ENCODE measurements around the gene ZNF107. TPM values are rescaled to one million over a fixed set of nuclear protein-coding genes. Genes with fewer than 3 reads are reported as not detected.
A peak's percentile ranks its signal among the peaks of the same experiment; 100 is the strongest.

Gene ZNF107
- total and polyA plus RNA-seq, 12 donors = 0.75 to 2.8 (median 1.7) TPM

GRCh38 chr7:64621656-64622055 is 44.3 kb upstream of the ZNF107 start:
- no peak for ATAC-seq
- WGBS, 2 donors = 73 to 87% methylated on average over 2 of the region's 2 CpGs
- intact Hi-C loops (cut with DNase I) = loop anchor here in 5 of 10 donors (2.0 to 10.0 kb wide), 5 partner anchors 439 to 1617 kb away; no protein-coding TSS in a partner anchor
- Histone ChIP-seq H3K4me3 (no peak overlapping the region), H3K36me3 (no peaks in the 10 kb centered on the region), H3K27ac (no peak overlapping the region), H3K27me3 (peaks cover 0 to 20% (median 0%) of the 10 kb centered on the region in 7 donors), H3K4me1 (no peaks in the 10 kb centered on the region), H3K9me3 (peaks cover 0 to 36% (median 4%) of the 10 kb centered on the region in 11 donors)
- no peak for TF ChIP-seq CTCF (IDR thresholded peaks at IDR 0.05)
- no peak for DNase-seq

- no peak overlapping the region for H3K27ac ChIP-seq
- peaks cover 0 to 11% (median 0%) of the 10 kb centered on the region in 11 donors for H3K9me3 ChIP-seq
- WGBS, 2 donors = 20% methylated on average over 12 of the region's 12 CpGs
- H3K36me3 ChIP-seq = no peaks in the 10 kb centered on the region
- no peak overlapping the region for H3K4me3 ChIP-seq
- peaks cover 0 to 21% (median 0%) of the 10 kb centered on the region in 7 donors for H3K27me3 ChIP-seq
- peak; percentile 75 to 89 (median 84) for TF ChIP-seq CTCF (IDR thresholded peaks at IDR 0.05)
- H3K4me1 ChIP-seq = no peaks in the 10 kb centered on the region
- DNase-seq = no peak
- intact Hi-C loops (cut with DNase I) = loop anchor here in 3 of 10 donors (10.0 kb wide), 3 partner anchors 1601 to 1621 kb away; no protein-coding TSS in a partner anchor
- ATAC-seq = no peak
Observed at GRCh38 chr7:64625114-64626082, 40.5 kb upstream of the ZNF107 start.

DNA sequence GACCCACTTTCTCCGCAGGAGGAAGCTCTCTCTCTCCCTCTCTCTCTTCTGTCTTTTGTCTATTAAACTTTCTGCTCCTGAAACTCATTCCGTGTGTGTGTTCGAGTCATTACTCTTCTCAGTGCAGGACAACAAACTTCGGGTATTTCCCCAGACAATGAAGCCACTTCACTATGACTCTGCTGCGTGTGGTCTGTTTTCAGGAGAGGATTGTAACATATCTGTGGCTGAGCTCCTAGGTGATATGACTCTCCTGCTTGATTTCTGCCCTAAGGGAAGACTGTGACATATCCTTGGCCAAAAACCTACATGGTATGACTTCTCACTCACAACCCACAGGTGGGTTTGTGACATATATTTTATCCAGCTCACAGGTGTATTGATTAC is 39.9 kb upstream of the ZNF107 start:
- TF ChIP-seq CTCF (IDR thresholded peaks at IDR 0.05) = no peak
- ATAC-seq = no peak
- 51 to 56% methylated on average over 5 of the region's 5 CpGs for WGBS, 2 donors
- intact Hi-C loops (cut with DNase I) = loop anchor here in 3 of 10 donors (10.0 kb wide), 3 partner anchors 1601 to 1621 kb away; no protein-coding TSS in a partner anchor
- H3K4me1 ChIP-seq = no peaks in the 10 kb centered on the region
- no peak for DNase-seq
- peaks cover 0 to 5% (median 0%) of the 10 kb centered on the region in 11 donors for H3K9me3 ChIP-seq
- H3K4me3 ChIP-seq = no peak overlapping the region
- H3K36me3 ChIP-seq = no peaks in the 10 kb centered on the region
- H3K27ac ChIP-seq = no peak overlapping the region
- H3K27me3 ChIP-seq = peaks cover 0 to 21% (median 0%) of the 10 kb centered on the region in 7 donors

- 53 to 58% methylated on average over 2 of the region's 2 CpGs for WGBS, 2 donors
- H3K27ac ChIP-seq = no peak overlapping the region
- no peak overlapping the region for H3K4me3 ChIP-seq
- no peak for DNase-seq
- intact Hi-C loops (cut with DNase I) = loop anchor here in 3 of 10 donors (10.0 kb wide), 3 partner anchors 1602 to 1622 kb away; no protein-coding TSS in a partner anchor
- no peak for ATAC-seq
- H3K36me3 ChIP-seq = no peaks in the 10 kb centered on the region
- no peaks in the 10 kb centered on the region for H3K9me3 ChIP-seq
- TF ChIP-seq CTCF (IDR thresholded peaks at IDR 0.05) = no peak
- H3K4me1 ChIP-seq = no peaks in the 10 kb centered on the region
- peaks cover 0 to 21% (median 0%) of the 10 kb centered on the region in 7 donors for H3K27me3 ChIP-seq
Observed at GRCh38 chr7:64626557-64626956, 39.4 kb upstream of the ZNF107 start.

All from heart right ventricle (tissue), 16 donors.